GM21447 (cell line): ENCODE measurements around the gene WWC2.

Source experiments
- ATAC-seq: cut with Tn5 transposase; IDR thresholded peaks from one replicate; pipeline ENCODE4 v1.9.1; 2021; ENCODE audit not compliant: unreplicated experiment

WWC2 gene

GRCh38 chr4:183098723-183099536, at the start of gene WWC2:
WWC2 (plus strand) TSS chr4:183099257; CDS start chr4:183099492, 235 bp downstream.
- ATAC-seq = peak; percentile 58

GRCh38 chr4:183053681-183054080, 45.4 kb upstream of the WWC2 start:
- ATAC-seq = no peak

- no peak for ATAC-seq
Measured at GRCh38 chr4:183057255-183057654, 41.8 kb upstream of the WWC2 start.

GRCh38 chr4:183059797-183060196, 39.3 kb upstream of the WWC2 start:
- no peak for ATAC-seq

- ATAC-seq = no peak
Measured at GRCh38 chr4:183068502-183068901, 30.6 kb upstream of the WWC2 start.

GRCh38 chr4:183071222-183071621, 27.8 kb upstream of the WWC2 start:
- no peak for ATAC-seq

DNA sequence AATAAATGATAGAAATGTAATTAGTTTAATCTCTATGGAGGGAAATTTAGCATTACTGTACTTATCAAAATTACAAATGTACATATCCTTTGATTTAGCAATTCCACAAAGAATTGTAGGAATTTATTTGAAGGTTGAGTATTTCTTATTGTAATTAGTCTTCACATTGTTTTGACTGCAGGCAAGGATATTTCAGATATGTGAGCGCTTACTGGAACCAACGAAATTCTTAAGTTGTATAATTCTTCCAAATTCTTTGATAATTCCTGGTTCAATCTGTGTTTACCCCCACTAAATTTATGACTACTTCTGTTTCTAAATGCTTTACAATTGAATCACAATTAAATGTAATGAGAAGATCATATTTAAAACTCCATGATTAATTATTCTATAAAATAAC, 26.9 kb upstream of the WWC2 start:
- no peak for ATAC-seq

DNA sequence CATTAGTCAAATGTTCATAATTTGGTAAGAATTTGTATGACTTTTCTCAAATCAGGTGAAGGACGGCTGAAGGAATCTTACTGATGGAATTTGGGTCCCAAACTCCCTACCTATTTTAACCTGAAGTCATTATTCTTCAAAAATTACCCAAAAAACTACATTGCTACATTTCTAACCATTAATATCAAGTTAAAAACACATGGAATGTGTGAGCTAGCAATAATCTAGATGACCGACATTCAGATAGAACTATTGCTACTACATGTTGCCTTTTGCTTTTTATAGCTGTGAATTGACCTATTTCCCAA, 25.3 kb upstream of the WWC2 start:
- ATAC-seq = no peak

DNA sequence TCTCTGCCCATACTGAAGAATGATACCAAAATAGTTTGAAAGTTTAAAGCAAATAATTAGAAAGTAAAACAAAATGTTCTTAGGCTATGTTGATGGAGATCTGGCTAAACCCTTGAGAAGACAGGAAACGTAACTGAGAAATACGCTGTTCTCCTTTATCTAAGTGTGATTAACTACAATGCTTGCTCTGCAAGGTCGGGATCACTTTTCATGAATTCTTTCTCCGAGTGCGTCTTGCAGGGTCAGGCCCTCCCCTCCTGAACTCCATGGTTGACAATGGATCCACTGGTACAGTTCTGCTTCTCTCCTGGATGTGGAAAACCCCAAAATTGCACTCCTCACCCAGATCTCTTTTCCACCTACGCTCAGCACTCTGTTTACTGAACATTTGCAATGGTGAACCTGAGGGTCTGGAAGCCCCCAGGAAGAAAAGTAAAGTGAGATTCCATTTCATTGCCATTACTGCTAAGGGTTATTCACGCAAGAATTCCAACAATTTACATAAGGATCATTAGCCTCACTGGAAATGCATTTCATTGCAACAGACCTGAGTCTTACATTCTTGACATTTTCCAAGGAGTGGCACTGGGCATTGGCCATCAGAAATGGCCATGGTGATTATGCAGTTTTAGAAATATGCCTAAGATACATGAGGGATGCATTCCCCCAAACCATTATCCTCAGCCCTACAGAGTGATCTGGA, 24.6 kb upstream of the WWC2 start:
- ATAC-seq = no peak

DNA sequence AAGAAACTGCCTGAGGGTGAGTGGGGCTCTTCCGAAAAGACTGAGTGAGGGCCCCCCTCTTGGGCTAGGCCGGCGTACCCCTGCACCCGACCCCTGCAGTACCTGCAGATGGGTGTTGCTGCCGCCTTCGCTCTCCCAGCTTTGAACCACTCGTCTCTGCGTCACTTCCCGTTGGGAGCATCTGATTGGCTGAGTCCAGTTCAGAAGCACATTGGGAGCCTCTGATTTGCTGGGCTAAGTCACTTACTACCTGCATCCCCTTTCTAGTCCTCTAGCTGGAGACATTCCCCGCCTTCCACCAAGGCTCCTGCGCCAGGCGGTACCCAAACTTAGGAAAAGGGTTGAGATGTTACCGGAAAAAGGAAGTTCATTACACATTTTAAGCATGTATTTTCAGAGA, 20.4 kb upstream of the WWC2 start:
- ATAC-seq = no peak

DNA sequence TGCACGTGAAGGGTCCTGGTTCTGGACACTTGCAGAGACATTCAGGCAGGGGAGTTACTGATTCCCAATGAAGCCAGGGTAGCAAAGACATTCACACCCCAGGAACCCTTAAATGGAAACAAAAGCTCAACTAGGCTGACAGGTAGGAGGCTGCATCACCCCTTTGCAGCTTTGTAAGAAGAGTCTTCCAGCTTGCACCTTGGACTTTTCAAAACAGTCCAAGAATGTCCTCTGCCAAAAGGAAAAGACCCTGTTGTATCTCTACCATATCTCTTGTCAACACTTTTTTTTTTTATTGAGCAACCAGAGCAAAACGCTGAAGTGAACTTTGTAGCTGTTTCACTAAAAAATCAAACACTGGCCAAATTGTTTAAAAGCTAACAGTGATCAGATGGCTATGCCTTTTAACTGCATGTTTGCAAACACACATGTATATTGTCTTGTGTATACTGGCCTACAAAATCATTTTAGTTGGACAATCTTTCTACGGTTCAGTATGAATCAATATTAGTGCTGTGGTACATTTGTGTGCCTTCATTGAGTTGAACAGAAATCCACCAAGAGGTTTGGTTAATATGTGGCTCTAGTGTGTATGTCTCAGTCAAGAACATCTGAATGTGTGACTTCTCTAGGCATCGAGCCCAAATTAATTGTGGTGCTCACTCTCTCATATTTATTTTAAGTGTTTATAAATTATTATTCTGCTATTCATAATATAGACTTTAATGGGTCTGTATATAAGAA, 18.5 kb upstream of the WWC2 start:
- ATAC-seq = no peak

DNA sequence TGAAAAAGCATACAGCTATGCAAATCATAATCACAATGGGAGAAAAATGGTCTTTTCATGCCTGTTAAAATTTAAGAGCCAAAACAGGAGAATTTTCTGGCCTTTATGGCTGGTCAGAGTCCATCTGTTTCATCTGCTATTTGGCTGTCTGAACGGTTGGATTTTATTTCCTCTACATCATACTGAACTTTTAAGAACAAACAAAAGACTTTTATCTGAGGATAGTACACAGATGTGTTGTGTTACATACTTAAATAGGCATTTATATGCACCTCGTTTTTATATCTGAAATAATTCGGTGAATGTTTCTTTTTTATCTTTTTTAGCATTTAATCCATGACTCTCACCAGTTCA, 18.0 kb upstream of the WWC2 start:
- no peak for ATAC-seq

DNA sequence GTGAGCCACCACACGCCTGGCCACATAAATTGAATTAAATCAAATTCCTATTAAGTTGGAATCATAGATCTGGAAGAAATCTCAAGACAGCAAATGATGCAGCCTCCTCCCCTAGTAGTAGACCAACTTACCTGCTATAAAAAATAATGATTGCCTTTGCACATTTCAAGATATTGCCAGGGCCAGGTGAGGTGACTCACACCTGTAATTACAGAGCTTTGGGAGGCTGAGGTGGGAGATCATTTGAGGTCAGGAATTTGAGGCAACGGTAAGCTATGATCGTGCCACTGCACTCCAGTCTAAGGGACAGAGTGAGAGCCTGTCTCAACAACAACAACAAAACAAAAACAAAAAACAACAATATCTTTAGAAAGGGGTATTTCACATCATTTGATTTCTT, 17.0 kb upstream of the WWC2 start:
- no peak for ATAC-seq

DNA sequence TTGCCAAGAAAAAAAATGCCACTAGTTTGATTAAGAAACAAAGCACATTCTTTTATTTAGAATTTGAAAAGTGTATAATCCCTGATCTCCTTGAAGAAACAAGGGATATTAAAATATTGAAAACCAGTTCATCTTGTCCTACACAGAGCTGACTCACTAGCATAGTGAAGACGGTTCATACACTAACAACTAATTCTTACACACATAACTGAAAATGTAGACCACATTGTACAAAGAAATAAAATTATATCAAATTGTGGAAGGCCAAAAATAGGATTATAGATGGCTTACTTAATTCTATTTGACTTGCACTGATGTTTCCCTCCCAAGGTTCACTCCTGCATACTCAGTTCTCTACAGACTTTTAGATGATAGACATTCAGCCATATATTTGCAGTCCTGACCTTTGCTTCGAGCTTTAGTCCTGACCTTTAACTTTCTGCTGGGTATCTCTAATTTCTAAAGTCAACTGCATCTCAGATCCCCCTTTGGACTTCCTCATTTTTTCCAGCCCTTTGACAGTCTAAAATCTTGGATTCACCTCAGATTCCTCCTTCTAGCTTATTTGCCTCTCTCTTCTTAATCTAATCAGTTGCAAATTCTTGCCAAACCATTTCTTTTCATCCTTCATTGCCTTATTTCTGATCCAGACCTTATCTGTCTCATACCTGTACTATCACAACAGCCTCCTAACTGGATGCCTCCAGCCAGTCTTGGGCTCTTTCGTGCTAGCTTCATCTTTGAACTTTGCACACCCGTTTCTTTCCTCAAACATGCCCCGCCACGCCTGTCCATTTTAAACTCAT, 4.5 kb upstream of the WWC2 start:
- ATAC-seq = no peak

- ATAC-seq = no peak
Measured at GRCh38 chr4:183095199-183095512, 3.9 kb upstream of the WWC2 start.

- no peak for ATAC-seq
Measured at GRCh38 chr4:183096276-183096965, 2.6 kb upstream of the WWC2 start.

GRCh38 chr4:183097231-183098018, 1.6 kb upstream of the WWC2 start:
- no peak for ATAC-seq

GRCh38 chr4:183098019-183098722, 886 bp upstream of the WWC2 start:
- peak; percentile 43 for ATAC-seq

DNA sequence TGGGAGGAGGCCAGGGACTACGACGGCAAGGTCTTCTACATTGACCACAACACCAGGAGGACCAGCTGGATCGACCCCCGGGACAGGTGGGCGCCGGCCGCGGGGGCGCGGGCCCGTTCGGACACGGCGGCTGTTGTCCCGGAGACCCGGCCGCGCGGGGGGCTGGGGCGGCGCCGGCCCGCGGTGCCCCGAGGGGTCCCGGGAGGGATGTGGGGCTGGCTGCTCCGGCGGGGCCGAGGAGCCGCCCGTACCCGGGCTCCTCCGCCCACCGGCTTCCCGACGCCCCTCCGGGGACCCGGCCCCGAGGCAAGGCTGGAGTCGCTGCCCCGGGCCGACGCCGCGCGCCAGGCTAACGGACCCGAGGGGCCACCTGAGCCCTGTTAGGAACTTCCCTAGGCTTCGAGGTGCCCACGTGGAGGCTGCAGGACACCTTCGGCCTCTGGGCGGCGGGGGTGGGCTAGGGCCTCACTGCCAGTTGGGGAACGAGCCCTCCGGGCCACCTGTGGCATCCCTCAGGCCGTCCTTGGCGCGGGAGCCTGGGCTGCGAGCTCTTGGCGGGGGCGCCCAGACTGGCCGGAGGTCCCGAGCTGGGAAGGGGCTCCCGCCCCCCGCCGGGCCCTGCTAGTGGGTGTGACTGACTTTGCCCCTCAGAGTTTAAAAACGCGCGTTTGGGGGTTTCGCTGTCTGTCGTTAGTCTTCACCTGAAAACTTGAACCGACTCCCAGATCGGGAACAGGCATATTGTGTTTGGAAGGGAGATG, 660 bp downstream of the WWC2 start:
- no peak for ATAC-seq
